Putamen (tissue), 1 donor: ENCODE measurements around the gene PLXNA4.

Experiments
- DNase-seq: peaks from one replicate; pipeline ENCODE4 v3.0.0-alpha.2; 2016; ENCODE audit warnings: low spot score

Gene PLXNA4

DNA sequence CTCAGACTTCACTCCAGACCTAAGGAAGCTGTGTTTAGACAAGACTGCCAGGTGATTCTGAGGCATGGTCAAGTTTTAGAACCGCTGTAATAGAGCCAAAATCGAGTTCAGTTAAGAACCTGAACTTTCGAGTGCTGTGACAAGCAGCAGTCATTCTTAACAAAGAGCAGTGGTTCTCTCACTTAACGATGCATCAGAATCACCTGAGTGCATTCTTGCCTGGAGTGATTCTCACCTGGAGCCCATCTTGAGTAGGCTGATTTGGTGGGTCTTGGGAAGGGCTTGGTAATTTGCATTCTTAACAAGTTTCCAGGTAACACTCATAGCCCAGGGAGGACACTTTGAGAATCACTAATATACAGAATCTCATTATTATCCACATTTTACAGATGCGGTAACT lies 44.7 kb downstream of the PLXNA4 start:
- no peak for DNase-seq

DNA sequence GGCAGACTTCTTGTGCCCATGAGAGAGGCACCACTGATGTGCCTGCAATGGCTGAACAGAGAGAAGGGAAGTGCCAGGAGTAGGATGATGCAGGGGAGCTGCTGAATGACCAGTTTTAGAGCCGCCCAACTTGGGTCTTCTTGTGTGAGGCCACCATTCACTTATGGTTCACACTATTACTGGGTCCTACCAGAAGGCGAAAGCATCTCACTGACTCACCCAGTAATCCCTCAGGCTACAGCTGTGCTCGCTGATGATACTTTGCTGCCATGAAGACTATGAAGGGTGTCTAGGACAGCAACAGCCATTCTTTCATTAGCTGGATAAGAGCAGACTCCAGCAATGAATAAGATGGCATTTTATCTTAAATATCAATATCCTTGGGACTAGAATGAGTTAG lies 47.6 kb downstream of the PLXNA4 start:
- DNase-seq = no peak

DNA sequence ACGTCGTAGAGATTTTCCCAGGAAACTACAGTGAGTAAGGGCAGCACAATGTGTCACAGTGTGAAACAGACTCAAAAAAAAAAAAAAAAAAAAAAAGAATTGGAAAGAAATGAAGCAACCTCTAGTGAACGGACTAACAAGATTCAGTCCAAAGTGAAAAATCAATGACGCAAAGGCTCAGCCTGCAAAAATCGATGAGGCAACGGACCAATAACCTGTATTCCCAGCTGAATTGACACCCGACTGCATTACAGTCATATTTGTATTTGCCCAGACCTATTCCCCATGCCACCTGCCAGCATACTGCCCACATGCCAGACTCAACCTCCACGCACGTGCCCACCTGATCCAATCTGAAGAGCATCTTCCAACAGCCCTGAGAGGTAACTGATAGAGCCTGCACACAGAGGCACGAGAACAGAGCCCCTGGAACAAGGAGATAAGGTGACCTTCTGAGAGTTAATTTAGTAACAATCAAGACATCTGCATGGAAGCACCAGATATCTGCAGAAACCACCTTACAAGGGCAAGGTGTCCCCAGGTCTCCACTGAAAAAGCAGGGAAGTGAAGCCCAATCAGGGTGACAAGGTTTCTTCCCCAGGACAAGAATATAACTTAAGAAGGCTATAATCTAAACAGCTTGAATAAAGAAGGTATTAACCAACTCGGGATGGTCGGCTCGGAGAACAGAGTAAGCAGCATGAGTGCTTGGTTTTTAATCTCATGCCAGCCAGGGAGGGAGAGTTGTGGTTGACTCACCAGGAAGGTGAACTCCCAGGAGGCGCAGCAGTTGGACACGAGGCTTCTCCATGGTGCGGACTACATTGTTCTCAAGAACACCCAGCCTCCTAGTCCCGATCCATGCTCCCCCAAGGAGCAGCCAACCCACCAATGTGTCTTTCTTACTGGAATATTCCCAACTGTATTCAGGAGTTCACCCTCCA lies 48.5 kb downstream of the PLXNA4 start:
- no peak for DNase-seq

DNA sequence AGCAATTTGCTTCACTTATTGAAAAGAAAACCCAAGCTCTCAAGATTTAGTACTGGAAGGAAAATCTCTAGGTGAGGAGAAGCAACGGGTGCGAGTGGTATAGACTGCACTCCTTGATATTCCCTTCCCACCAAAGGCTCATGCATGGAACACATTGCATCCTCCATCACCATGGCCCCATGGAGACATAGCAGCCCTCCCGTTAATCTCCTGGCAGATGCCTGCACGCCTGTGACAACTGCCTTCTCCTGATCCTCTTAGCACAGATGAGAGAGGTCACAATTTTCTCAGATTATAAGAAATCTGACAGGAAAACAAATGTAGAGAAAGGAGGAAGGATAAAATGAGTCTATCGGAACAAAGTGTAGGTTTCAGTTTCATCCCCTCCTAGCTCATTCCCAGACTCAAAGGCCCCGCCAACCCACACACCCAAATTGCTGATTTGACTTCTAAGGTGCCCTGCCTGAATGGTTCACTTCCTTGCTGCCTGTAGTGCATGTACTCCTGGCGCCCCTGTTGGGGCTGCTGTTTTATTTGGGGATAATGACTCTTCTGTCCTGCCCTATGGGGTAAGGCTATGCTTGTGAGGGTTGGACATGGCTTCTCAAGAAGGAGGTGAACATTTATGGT lies 50.0 kb downstream of the PLXNA4 start:
- no peak for DNase-seq

DNA sequence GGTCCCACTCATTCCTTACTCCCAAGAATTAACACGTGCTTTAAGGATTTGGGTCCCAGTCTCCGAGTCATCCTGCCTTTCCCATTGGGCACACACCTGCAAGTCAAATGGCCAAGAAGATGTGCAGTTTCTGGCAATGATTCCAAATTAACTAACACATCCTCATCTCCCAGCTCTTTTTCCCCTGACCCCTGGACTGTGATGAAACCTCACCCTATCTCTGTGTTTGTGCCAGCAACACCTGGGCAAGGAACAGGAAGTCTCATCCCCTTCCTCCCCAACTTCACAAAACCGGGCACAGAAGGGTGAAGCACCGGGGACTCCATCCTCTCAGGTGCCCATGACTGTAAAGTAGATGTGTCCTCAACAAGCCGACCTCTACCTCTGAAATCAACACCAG lies 54.8 kb downstream of the PLXNA4 start:
- no peak for DNase-seq

DNA sequence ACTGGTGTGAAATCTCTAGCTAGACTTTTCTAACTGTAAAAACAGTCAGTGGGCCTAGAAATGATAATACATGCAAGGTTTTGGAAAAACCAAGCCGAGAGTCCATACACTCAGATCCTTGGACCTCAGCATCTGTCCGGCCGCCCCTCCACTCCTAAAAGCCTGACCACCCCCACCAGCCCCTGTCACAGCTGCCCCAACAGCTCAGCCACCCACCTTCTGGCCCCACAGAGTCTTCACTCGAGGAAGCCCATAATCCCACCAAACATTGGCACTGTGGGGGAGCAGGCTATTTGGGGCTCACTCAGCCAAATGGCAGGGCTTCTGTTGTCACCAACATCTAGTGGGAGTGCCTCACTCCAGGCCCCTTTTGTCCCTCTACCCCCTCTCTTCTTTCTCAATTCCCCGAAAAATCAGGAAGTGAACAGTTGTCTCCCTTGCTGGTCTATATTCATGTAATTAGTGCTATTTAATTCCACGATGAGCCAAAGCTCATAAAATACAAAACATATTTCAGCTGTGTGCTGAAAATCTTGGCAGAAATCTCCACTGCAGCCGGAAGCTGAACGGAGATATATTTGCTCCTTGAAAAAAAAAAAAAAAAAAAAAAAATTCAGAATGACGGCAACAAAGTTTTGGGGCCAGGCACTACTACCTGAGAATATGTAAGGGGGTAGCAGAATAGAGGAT lies 55.5 kb downstream of the PLXNA4 start:
- DNase-seq = no peak

DNA sequence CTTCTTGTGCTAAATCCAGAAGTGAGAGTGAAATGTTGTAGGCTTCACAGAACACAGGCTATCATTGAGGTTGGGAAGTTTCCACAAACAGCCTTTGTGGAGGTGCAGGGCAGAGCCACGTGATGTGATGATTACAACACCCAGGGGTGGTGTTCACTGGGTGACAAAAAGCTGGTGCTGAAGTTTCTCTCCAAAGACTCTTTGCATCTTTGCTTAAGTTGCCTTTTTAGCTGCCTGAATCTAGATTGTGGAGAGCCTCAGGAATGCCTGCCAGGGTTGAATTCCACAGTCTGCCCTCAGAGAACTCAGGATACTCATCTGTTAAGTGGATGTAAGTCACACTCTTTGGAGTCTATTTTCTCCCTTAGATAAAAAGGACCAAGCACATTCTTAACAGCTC lies 56.3 kb downstream of the PLXNA4 start:
- no peak for DNase-seq

DNA sequence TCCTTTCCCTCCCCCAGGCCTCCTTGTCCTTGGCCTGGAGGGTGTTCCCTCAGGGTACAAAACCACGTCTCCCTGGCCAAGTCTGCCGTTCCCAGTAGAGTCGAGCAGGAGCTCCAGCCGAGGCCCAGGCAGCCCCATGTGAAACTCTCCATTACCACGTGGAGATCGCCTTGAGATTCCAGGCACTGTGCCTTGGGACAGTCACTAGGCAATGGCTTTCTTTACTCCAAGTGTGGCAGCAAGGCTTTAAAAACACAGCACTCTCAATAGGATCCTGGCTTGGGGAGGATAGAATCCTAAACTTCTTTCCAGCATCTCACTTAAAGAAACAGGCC lies 57.5 kb downstream of the PLXNA4 start:
- DNase-seq = no peak

DNA sequence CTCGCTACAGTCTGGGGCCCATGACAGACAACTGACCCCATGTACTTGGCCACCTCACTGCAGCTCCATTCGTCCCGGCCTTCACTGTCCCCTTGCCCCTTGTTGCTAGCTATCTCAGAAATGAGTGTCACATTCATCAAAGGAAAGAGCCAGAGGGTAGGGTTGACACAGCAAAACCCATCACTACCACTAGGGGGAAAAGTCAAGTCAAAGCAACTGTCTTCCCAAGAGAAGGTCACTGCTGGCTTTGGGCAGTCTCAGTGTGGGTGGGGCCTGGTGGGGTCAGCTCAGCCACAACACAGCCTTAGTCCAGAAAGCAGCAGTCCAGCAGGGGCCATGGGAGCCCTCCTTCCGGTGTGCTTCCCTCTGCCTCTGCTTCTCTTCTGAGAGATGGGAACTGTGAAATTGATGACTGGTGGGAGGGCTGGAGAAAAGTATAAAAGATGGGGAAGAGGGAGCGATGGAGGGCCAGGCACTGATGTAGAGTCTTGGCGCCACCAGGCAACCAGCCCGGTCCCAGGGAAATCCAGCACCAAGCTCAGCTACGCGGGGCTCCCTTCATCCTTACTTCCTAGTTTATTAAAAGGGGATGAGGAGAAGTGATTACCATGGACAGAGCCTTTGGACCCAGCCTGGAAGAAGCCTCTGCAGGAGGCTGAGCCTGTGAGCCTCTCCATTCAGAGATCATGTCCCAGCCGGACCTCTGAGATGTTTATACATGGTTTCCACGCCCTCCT lies 58.0 kb downstream of the PLXNA4 start:
- DNase-seq = no peak

DNA sequence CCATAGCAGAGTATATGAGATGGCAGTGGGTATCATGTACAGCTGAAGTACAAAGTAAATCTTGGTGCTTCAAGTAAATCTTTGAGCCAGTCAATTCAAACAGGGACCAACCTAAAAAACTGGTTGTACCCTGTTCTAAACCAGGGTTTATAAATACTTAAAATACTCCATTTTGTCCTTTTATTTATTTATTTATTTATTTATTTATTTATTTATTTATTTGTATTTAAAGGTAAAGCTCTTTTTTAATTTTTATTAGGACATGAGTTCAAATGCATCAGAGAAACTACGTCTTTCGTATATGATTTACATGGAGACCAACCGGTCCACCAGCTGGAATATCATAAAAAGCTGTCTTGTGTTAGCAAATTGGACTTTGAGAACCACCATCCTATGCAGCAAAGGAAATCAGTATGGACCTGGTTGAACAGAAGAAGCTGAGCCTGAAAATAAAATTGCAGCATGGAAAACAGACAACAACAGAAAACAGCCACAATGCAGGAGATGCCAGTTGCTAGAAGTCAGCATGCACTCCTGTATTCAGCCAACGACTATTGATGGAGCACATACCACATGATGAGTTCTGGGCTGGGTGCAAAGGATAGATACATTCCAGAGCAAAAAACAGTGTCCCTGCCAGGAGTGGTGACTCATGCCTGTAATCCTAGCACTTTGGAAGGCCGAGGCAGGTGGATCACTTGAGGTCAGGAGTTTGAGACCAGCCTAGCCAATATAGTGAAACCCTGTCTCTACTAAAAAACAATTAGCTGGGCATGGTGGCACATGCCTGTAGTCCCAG lies 60.0 kb downstream of the PLXNA4 start:
- DNase-seq = no peak

DNA sequence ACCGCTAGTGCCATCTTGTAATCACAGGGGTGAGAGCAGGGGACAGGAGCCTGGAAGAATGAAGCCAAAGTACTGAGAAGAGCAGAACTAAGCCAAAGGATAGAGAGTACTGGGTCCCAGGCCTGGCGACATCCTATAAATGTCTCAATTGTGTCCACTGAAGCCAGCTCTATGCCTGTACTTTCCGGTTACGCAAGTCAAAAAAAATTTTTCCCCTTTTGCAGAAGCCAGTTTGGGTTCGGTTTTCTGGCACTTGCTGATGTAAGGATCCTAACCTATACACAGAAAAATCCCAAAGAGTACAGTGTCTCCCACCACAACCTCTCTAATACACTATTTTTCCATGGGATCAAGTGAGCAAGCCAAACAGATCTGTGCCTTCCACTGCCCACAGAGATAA lies 61.1 kb downstream of the PLXNA4 start:
- DNase-seq = no peak

DNA sequence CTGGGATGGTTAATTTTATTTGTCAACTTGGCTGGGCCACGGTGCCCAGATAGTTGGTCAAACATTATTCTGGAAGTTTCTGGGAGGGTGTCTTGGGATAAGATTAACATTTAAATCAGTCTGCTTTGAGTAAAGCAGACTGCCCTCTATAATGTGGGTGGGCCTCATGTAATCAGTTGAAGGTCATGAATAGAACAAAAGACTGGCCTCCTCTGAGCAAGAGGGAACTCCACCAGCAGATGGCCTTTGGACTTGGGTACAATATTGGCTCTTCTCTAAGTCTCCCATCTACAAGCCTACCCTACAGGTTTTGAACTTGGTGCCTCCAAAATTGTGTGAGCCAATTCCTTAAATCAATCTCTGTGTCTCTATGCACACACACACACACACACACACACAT lies 61.8 kb downstream of the PLXNA4 start:
- no peak for DNase-seq

DNA sequence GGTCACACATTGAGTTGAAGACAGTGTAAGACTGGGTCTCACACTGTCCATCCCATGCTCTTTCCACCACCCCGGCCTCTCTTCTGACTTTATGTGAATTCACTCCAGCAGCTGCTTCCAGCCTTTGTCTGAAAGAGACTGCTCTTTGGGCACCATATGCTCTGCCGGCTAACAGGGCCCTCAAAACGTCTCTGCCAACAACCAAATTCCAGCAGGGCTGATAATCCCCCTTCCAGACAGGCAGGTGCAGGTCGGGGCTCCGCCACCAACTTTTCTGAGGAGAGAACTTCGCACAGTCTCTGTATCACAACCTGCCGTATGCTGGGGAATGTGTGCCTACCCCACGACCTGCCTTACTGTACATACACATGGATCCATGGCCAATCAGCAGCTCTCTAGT lies 64.3 kb downstream of the PLXNA4 start:
- DNase-seq = no peak

DNA sequence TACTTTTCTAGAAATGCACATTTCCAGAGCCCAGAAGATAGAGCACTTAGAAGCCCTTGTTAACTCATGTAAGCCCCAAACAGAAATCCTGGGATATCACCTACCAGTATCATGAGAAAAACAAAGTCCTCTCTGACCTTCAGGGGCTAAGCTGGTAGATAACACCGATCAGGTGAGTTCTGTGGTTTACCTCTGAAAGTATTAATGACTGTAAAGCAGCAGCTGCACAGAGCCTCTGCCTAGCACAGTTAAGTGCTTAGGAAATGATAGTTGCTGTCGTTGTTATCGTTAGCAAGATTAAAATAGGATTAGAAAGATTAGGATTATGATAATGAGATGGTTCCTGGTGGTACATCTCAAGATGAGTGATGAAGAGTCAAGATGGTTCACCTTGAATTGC lies 64.9 kb downstream of the PLXNA4 start:
- DNase-seq = no peak

DNA sequence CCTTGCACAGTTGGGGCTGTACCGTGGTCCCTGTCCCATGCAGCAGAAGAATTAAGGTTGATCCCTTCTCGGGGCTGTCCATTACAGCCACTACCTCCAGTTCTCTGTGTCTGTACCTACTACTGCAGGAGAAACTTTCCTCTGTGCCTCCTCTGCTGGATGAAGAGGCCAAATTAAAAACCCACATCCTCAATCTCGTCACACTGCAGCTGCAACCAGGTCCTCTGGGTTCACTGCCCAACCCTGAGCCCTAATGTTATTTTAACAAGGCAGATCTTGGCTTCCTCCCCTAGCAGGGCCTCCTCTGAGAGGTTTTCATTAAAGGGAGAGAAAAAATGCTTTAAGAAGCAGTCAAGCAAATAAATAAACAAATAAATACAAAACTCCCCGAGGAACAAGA lies 66.6 kb downstream of the PLXNA4 start:
- DNase-seq = no peak

DNA sequence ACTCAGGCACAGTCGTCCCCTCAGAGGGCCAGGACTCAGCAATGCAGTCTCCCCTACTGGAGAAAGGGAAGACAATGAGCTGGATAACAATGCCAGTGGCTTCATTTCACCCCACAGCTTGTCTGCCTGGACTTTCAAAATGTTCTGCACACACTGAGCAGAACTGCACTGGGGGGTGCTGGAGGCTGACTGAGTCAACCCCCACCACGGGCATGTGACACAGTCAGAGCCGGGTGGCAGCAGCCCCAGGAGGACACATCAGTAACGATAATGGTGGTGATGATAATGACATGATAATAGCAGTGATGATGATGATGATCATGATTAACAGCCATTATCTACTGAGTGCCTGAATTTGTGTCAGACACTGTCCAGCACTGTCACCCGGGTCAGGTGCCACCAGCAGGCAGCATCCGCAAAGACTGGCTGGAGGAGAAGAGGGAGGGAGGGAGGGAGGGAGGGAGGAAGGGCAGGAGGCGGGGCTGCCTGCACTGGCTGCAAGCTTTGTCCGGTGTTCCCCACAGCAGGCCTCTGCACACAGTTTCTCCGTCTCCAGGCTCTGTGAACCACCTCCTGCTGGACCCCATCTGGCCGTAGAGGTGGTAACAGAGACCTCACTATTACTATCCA lies 67.4 kb downstream of the PLXNA4 start:
- no peak for DNase-seq

DNA sequence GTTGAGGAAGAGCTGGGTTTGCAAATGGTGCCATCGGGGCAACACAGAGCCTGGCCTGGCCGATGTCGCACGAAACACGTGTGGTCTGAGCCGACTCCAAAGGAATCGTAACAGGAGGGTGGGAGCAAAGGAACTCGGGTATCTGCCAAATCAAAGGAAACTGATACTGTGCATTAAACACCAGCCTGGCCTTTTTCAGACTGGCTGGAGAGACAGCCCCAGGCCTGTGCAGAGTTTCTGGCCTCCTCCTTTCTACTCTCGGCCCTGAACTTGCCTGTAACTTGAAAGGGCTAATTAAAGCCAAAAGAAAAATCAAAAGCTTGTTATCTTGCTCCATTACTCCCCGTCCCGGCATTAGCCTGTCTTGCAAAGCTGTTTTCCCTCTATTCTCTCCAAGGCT lies 71.4 kb downstream of the PLXNA4 start:
- DNase-seq = no peak

DNA sequence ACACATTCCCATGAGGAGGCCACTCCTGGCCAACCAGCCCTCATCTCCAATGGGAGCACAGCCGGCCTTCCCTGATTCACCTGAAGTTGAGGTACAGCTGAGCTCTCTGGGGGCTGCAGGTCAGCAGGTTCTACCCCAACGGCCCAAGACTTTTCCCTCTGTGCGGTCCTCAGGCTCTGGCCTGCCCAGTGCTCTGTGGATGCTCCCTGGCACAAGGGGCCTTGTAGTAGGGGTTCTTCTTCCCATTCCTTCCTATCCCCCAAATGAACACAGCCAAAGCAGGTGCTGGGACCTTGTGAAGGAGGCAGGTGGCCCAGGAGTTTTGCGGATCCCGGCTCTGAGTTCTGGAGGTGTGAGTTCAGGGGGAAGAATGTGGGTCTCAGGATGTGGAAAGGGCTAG lies 72.2 kb downstream of the PLXNA4 start:
- no peak for DNase-seq

DNA sequence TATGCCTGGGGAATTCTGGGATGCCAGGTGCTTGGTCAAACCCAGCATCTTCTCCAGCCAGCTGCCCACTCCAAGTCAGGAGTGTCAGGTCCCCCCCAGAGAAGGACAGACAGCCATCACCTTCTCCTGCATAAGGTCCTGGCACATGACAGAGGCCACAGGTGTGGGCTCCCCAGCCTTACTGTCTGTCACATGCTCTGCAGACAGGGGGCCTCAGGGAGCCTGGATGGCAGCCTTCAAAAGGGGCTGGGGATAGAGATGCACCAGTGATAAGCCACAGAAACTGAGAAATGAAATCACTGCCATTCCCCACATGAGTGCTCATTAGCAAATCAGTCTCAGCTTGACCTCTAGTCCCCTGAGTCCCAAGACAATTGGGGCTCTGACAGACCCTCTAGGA lies 72.9 kb downstream of the PLXNA4 start:
- no peak for DNase-seq

DNA sequence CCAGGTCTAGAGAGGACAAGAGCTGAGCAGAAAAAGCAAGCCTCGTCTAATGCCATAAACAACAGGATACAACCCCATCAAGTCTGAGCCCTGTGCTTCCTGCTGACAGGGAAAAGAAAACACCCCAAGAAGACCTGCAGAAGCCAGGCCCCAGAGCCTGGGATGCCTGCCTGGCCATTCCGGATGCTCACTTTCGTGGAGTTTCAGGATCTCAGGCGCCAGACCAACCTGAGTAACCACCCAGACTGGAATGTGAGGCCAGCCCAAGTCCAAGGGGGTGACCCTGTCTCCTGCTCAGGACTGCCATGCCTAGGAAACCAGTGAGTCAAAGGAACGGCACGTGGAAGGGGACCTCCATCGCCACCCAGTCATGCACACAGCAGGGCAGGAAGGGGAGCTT lies 74.3 kb downstream of the PLXNA4 start:
- no peak for DNase-seq

DNA sequence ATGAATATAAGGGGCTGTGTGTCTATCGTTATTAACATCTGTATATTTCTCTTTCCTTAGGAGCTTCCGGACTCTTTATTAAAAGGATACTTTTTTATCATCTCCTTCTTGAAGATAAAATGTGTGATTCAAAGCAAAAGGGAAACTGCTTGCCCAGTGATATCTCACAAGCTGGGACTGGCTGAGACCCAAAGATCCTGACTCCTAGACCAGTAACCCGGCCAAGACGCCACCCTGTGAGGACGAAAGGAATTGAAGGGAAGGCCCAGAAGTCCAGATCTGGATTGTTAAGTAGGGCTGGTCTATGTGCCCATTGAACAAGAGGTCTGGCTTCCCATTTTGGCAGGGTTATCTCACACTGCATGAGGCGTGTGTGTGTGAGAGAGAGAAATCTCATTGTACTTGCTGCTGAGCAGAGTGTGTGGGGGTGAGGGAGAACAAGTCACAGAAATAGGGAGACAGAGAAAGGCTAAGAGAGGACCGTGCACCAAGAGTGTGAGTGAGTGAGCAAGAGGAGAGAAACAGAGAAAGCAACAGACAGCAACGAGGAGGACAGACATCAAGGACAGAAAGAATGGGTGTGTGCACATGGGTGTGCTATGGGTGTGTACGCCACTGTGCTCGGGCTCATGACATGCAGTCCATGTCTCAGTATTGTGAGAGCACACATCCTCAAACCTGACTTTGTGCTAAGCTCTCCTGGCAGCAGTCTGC lies 75.4 kb downstream of the PLXNA4 start:
- no peak for DNase-seq
